Muscle layer of duodenum (tissue), 2 donors: Measurements from ENCODE around the gene EID2.

Experiments
- H3K27ac ChIP-seq: one replicate; pipeline ENCODE4 v1.7.0; 2013; ENCODE audit warnings: mild to moderate bottlenecking, low read length
- H3K27me3 ChIP-seq: one replicate; pipeline ENCODE4 v1.7.0; 2013; ENCODE audit warnings: low read depth, mild to moderate bottlenecking, control low read depth, low read length
- H3K36me3 ChIP-seq, 2 donors: one replicate each; pipeline ENCODE4 v1.7.0; 2013; ENCODE audit warnings: low read length in 2 of 2, control low read depth in 1 of 2, mild to moderate bottlenecking in 1 of 2; ENCODE audit not compliant: insufficient read depth in 2 of 2, control insufficient read depth in 1 of 2
- H3K4me1 ChIP-seq, 2 donors: one replicate each; pipeline ENCODE4 v1.7.0; 2013; ENCODE audit warnings: low read length in 2 of 2, mild to moderate bottlenecking in 2 of 2, control low read depth in 1 of 2, moderate library complexity in 1 of 2; ENCODE audit not compliant: insufficient read depth in 2 of 2, control insufficient read depth in 1 of 2
- H3K4me3 ChIP-seq, 2 donors: one replicate each; pipeline ENCODE4 v1.7.0; 2013; ENCODE audit warnings: low read length in 2 of 2, low read depth in 1 of 2, mild to moderate bottlenecking in 1 of 2
- H3K9me3 ChIP-seq, 2 donors: one replicate each; pipeline ENCODE4 v1.7.0; 2013; ENCODE audit warnings: low read length in 2 of 2, control low read depth in 1 of 2, mild to moderate bottlenecking in 1 of 2; ENCODE audit not compliant: control insufficient read depth in 1 of 2
- donor health status: healthy.

The EID2 gene

DNA sequence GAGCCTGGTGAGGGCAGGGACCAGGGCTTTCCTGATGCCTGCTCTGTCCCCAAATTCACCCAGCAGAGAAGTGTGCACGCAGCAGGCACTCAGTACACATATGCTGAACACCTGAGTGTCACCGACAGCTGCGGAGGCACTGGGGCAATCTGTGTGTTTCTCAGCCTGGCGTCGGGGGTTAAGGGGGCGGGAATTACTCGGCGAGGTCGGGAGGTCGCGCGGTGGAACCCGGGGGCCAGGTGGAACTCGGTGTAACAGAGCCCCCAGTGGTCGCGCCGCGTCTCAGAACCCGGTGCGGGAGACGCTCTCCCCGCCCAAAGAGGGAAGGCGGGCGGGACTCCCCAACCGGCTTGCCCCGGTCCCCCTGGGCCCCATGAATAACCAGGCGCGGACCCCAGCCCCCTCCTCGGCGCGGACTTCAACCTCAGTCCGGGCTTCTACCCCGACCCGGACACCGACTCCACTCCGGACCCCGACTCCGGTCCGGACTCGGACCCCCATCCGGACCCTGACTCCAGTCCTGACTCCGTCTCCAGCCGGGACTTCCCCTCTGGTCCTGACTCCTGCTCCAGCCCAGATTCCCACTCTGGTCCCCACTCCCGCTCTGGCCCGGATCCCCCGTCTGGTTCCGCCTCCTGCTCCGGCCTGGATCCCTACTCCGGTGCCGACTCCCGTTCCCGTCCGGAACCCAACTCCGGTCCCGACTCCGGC lies 25.0 kb downstream of the EID2 start, which contains the start of gene SELENOV:
Gene SELENOV (plus strand): TSS at position 300 of the 711 bp plus-strand sequence. CDS start 74 bp downstream, at position 374.
- peaks cover 40% of the 10 kb centered on the region for H3K27me3 ChIP-seq
- no peak within 1 kb of the TSS for H3K27ac ChIP-seq
- peaks cover 0 to 18% of the 10 kb centered on the region in 2 donors for H3K4me1 ChIP-seq
- H3K36me3 ChIP-seq = no peaks in the 10 kb centered on the region
- H3K9me3 ChIP-seq = no peaks in the 10 kb centered on the region
- H3K4me3 ChIP-seq = peak within 1 kb of the TSS in 1 of 2 donors; percentile 67

DNA sequence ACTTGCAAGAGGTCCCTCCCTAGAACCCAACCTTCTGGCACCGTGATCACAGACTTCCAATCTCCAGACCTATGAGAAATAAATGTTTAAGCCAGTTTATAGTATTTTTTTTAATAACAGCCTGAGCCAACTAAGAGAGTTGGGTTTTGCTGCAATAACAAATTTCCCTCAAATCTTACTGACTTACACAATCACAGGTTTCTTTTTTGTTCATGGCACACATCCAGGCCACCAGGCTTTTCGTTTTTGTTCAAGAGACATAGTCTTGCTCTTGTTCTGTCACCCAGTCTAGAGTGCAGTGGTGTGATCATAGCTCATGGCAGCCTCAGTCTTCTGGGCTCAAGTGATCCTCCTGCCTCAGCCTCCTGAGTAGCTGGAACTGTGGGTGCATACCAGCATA lies 27.0 kb downstream of the EID2 start:
- Histone ChIP-seq H3K4me1 (peaks cover 0 to 20% of the 10 kb centered on the region in 2 donors), H3K27ac (no peak overlapping the region), H3K9me3 (no peaks in the 10 kb centered on the region), H3K36me3 (no peaks in the 10 kb centered on the region), H3K27me3 (peaks cover 47% of the 10 kb centered on the region), H3K4me3 (no peak overlapping the region)

DNA sequence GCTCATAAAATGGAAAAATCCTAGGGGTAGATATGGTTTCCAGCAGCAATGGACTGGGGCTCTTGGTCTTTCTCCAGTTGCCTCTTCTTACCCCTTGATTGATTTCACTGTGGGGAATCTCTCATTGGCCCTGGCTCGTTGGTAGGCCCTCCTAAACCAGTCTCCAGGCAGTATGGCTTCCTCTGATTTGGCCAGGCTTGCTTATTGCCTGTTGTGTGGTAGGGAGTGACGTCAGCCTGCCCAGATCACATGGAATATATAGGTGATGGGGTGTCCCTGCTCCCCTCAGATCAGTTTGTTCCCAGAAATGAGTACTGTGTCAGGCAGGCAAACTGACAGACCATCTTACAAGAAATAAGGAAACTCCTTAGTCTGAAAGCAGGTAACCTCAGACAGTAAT lies 30.7 kb downstream of the EID2 start:
- H3K27me3 ChIP-seq = peaks cover 45% of the 10 kb centered on the region
- no peaks in the 10 kb centered on the region for H3K36me3 ChIP-seq
- no peak overlapping the region for H3K27ac ChIP-seq
- H3K4me3 ChIP-seq = no peak overlapping the region
- H3K4me1 ChIP-seq = peaks cover 0 to 15% of the 10 kb centered on the region in 2 donors
- peaks cover 0 to 3% of the 10 kb centered on the region in 2 donors for H3K9me3 ChIP-seq

DNA sequence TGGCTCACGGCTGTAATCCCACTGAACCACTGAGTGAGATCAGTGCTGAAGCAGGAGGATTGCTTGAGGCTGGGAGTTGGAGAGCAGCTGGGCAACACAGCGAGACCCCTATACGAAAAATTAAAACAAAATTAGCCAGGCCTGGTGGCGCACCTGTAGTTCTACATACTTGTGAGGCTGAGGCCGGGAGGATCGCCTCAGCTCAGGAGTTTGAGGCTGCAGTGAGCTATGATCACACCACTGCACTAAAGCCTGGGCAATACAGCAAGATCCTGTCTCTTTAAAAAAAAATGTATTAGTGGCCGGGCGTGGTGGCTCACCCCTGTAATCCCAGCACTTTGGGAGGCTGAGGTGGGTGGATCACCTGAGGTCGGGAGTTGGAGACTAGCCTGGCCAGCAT lies 31.3 kb downstream of the EID2 start:
- Histone ChIP-seq H3K4me3 (no peak overlapping the region), H3K4me1 (peaks cover 0 to 15% of the 10 kb centered on the region in 2 donors), H3K27me3 (peaks cover 43% of the 10 kb centered on the region), H3K9me3 (peaks cover 0 to 3% of the 10 kb centered on the region in 2 donors), H3K27ac (no peak overlapping the region), H3K36me3 (no peaks in the 10 kb centered on the region)

DNA sequence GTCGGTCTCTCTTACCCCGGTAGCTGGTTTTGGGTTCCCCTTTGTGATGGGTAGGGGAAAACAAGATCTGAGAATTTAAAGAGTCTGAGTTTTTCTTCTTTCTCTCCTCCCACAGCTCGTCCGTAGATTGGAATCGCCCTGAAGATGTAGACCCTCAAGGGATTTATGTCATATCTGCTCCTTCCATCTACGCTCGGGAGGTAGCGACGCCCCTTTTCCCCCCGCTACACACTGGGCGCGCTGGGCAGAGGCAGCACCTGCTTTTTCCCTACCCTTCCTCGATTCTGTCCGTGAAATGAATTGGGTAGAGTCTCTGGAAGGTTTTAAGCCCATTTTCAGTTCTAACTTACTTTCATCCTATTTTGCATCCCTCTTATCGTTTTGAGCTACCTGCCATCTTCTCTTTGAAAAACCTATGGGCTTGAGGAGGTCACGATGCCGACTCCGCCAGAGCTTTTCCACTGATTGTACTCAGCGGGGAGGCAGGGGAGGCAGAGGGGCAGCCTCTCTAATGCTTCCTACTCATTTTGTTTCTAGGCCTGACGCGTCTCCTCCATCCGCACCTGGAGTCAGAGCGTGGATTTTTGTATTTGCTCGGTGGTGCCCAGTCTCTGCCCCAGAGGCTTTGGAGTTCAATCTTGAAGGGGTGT lies 32.1 kb downstream of the EID2 start:
- Histone ChIP-seq H3K36me3 (no peaks in the 10 kb centered on the region), H3K9me3 (peaks cover 0 to 3% of the 10 kb centered on the region in 2 donors), H3K27ac (no peak overlapping the region), H3K4me1 (peaks cover 0 to 15% of the 10 kb centered on the region in 2 donors), H3K27me3 (peaks cover 36% of the 10 kb centered on the region), H3K4me3 (peak overlapping the region; percentile 26 to 66)

DNA sequence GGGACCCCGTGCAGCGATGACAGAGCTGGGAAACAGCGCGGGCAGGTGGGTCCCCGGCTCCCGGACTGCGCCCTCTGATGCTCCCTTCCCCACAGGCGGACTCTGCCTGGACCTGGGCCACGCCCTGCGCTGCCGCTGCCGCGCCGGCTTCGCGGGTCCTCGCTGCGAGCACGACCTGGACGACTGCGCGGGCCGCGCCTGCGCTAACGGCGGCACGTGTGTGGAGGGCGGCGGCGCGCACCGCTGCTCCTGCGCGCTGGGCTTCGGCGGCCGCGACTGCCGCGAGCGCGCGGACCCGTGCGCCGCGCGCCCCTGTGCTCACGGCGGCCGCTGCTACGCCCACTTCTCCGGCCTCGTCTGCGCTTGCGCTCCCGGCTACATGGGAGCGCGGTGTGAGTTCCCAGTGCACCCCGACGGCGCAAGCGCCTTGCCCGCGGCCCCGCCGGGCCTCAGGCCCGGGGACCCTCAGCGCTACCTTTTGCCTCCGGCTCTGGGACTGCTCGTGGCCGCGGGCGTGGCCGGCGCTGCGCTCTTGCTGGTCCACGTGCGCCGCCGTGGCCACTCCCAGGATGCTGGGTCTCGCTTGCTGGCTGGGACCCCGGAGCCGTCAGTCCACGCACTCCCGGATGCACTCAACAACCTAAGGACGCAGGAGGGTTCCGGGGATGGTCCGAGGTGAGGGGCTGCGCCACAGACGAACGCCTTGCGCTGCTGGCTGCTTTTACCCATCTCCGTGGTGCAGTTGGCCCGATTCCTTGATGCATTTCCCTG lies 32.8 kb downstream of the EID2 start:
- no peak overlapping the region for H3K27ac ChIP-seq
- H3K27me3 ChIP-seq = peaks cover 32% of the 10 kb centered on the region

DNA sequence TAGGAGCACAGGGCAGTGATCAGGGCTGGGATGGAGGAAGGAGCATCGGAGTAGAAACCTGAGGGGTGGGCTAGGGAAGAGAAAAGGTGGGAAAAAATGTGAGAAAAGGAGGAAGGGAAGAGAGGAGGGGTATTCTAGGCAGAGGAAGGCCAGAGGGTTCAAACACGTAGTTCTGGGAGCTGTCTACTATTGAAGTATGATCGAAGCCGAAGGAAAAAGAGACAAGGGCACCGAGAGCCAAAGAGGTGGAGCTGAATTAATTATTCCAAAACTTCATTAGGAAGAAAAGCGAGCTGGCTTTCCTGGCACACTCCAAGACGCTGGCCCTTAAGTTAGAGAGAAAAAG lies 33.4 kb downstream of the EID2 start:
- Histone ChIP-seq H3K4me1 (peaks cover 0 to 15% of the 10 kb centered on the region in 2 donors), H3K27me3 (peaks cover 32% of the 10 kb centered on the region), H3K4me3 (peak overlapping the region in 1 of 2 donors; percentile 66), H3K36me3 (no peaks in the 10 kb centered on the region), H3K27ac (no peak overlapping the region), H3K9me3 (peaks cover 0 to 3% of the 10 kb centered on the region in 2 donors)

More for the DNA sequence above, 32.8 kb downstream of the EID2 start:
- peaks cover 0 to 3% of the 10 kb centered on the region in 2 donors for H3K9me3 ChIP-seq
- no peaks in the 10 kb centered on the region for H3K36me3 ChIP-seq
- H3K4me3 ChIP-seq = peak overlapping the region; percentile 26 to 66
- H3K4me1 ChIP-seq = peaks cover 0 to 15% of the 10 kb centered on the region in 2 donors

DNA sequence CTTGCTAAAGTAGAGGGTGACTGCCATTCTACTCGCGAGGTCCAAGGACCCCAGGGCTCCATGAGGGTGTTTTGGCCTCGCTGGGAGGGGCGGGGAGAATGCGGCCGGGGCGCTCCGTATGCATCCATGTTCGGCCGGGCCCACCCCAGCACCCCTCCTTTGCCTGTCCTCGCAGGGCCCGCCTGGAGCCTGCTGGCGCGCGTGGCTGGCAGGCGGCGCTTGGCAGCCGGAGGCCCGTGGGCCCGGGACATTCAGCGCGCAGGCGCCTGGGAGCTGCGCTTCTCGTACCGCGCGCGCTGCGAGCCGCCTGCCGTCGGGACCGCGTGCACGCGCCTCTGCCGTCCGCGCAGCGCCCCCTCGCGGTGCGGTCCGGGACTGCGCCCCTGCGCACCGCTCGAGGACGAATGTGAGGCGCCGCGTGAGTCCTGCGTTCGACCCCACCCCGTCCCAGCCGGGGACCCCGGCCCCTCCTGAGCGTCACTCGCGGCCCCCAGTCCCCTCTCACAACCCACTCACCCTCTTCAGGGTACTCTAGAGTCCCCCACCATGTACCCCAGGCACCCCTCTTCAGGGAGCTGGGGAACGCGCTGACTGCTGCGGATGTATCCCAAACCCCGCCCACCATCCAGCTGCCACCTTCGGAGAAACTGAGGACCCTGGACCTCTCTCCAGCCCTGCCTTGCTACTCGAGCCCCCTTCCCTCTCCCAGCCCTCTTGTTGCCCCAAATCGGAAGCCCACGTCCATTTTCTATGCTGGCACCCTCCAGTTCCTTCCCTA lies 37.1 kb downstream of the EID2 start:
- Histone ChIP-seq H3K27me3 (peaks cover 45% of the 10 kb centered on the region), H3K4me3 (peak overlapping the region in 1 of 2 donors; percentile 6), H3K27ac (no peak overlapping the region), H3K9me3 (peaks cover 0 to 3% of the 10 kb centered on the region in 2 donors), H3K36me3 (no peaks in the 10 kb centered on the region), H3K4me1 (peaks cover 3 to 28% of the 10 kb centered on the region in 2 donors)

DNA sequence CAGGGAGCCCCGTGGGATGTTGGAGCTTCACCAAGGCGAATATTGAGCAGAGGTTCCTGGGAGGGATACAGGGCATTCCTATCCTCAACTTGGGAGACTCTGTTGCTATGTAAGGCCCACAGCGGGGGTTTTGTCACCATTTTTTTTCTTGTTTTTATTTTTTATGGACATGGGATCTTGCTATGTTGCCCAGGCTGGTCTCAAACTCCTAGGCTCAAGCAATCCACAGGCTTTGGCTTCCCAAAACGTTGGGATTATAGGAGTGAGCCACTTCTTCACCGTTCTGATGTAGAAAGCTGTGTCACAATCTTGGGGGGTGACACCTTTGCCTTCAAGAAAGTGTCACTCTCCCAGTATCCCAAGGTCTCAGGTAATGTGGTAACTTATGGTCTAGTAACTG lies 38.6 kb downstream of the EID2 start:
- H3K36me3 ChIP-seq = no peaks in the 10 kb centered on the region
- no peaks in the 10 kb centered on the region for H3K9me3 ChIP-seq
- H3K27me3 ChIP-seq = peaks cover 40% of the 10 kb centered on the region
- H3K27ac ChIP-seq = no peak overlapping the region
- H3K4me3 ChIP-seq = no peak overlapping the region
- peaks cover 3 to 19% of the 10 kb centered on the region in 2 donors for H3K4me1 ChIP-seq

DNA sequence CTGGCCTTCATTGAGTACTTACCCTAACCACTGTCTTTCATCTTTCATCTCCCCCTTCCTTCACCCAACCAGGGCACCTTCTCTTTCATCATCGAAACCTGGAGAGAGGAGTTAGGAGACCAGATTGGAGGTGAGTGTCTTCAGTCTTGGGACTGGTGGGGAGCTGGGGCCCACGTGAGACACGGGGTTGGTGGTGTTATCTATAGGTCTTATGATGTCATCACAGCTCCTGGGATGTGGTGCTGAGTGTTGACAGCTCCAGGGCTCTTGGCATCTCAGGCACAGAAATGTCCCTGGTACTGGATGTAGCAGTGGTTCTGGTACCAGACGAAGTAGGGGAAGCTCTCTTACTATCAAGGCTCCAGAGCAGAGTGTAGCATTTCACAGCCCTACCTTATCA lies 39.4 kb downstream of the EID2 start:
- Histone ChIP-seq H3K36me3 (no peaks in the 10 kb centered on the region), H3K4me1 (peaks cover 3 to 19% of the 10 kb centered on the region in 2 donors), H3K4me3 (no peak overlapping the region), H3K27ac (no peak overlapping the region), H3K27me3 (peaks cover 38% of the 10 kb centered on the region), H3K9me3 (no peaks in the 10 kb centered on the region)
